GM04504 (cell line): Measurements from ENCODE around the gene GZMM.

ENCODE experiments used
- DNase-seq: peaks from one replicate; pipeline ENCODE4 v3.0.0-alpha.2; 2012; ENCODE audit warnings: low read depth

Gene GZMM

DNA sequence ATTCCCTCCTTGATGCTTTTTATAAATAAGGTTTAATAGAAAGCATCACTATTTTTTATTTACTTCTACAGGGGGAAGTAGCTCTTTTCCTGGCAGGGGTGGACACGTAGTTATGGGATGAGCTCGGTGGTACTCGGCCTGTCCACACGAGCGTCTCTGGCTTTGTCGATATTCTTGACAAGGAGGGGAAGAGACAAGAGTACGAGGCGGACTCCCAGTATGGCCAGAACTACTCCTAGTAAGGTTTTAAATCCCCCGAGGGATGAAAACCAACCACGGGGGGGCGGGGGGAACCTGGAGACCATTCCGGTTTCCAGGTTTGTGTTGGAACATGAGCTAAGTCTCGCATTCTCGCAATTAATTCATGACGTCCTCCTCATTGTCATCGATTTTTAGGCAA, 23.0 kb downstream of the GZMM start:
- no peak for DNase-seq

- DNase-seq, result no peak
Observed at GRCh38 chr19:567296-567900, 23.5 kb downstream of the GZMM start.

DNA sequence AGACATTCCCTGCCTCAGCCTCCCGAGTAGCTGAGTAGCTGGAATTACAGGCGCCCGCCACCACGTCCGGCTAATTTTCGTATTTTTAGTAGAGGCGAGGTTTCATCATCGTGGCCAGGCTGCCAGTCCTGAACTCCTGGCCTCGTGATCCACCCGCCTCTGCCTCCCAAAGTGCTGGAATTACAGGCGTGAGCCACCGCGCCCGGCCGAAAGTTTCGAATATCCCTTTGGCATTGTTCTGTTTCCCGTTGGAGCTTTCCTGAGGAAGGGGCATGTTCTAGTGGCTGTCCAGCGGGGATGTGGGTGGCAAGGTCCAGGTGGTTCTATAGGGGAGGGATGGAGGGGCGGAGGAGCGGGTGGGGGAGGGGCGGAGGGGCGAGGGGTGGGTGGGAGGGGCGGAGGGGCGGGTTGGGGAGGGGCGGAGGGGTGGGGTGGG, 26.4 kb downstream of the GZMM start:
- DNase-seq, result no peak

DNA sequence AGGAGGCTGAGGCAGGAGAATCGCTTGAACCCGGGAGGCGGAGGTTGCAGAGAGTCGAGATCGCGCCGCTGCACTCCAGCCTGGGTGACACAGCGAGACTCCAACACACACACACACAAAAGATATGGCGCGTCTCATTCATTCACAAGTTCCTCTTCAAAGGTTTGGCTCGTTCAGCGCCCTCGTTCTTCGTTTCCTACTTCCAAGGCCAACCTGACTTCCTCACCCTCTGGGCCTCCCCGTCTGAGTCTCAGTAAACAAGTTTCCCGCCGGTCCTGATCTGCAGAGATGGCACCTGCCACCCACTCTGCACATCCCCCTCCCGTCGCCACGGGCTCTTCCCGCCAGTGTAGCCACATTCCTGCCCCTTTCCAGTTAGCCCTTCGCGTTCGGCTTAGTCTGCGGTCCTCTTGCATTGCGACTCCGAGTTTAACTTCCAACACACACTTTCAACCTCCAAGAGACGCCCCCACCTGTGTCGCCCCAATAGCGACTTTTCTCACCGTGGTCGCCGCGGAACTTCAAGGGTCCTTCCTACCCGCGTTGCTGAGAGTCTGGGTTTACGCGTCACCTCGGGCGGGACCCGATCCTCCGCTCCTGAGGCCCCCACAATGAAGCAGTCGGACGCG, 27.2 kb downstream of the GZMM start:
- DNase-seq, result no peak

- no peak for DNase-seq
Observed at GRCh38 chr19:571566-571974, 27.7 kb downstream of the GZMM start.

- peak; percentile 94 for DNase-seq
Observed at GRCh38 chr19:572140-572742, 28.4 kb downstream of the GZMM start, which contains the start of gene BSG. BSG (plus strand) TSS chr19:572596; CDS start chr19:572635, 39 bp downstream.

- DNase-seq, result no peak
Observed at GRCh38 chr19:572743-573518, 29.1 kb downstream of the GZMM start.

- no peak for DNase-seq
Observed at GRCh38 chr19:573519-573825, 29.6 kb downstream of the GZMM start.

GRCh38 chr19:574658-575526, 31.0 kb downstream of the GZMM start:
- no peak for DNase-seq

DNA sequence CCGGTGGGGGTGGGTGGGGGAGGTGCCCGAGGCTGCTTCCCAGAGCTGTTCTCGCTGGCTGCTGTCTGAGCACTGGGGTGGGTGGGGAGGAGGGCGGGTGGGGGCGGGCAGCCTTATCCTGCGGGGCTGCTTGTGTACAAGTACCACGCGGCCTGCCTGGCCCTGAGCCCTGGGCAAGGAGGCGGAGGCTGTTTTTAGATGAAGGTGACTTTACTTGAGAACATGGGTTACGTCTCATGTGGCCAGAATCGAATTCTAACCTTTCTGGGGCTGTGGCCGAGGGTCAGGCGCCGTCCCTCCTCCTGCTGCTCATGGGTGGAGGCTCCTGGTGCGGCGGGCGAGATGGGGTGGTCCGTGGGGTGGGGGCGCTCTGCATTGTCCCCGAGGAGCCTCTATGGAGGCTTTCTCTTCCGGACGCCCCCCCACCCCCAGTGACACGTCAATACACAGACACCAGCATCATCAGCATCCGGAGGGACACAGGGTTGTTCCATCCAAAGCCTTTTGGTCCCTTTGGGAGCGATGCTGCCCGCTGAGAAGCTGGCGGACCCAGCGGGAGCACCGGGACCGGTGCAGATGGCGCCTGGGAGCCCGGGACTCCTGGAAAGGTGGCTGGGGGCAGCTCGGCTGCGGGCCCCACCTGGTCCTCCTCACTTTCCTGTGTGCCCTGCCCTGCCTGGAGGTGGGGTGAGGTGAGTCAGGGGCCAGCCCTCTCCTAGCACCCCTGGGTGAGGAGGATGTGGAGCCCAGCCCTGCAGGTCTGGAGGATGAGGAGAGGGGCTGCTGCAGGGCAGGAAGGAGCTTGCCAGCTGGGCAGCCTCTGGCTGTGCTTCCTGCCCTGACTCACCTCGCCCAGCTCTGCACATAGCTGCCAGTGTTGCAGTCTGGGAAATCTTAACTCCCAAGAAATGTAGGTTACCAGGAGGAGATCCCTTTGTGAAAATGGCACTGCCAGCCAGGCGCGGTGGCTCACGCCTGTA, 32.0 kb downstream of the GZMM start:
- no peak for DNase-seq

- DNase-seq, result no peak
Observed at GRCh38 chr19:576768-577438, 33.0 kb downstream of the GZMM start.

DNA sequence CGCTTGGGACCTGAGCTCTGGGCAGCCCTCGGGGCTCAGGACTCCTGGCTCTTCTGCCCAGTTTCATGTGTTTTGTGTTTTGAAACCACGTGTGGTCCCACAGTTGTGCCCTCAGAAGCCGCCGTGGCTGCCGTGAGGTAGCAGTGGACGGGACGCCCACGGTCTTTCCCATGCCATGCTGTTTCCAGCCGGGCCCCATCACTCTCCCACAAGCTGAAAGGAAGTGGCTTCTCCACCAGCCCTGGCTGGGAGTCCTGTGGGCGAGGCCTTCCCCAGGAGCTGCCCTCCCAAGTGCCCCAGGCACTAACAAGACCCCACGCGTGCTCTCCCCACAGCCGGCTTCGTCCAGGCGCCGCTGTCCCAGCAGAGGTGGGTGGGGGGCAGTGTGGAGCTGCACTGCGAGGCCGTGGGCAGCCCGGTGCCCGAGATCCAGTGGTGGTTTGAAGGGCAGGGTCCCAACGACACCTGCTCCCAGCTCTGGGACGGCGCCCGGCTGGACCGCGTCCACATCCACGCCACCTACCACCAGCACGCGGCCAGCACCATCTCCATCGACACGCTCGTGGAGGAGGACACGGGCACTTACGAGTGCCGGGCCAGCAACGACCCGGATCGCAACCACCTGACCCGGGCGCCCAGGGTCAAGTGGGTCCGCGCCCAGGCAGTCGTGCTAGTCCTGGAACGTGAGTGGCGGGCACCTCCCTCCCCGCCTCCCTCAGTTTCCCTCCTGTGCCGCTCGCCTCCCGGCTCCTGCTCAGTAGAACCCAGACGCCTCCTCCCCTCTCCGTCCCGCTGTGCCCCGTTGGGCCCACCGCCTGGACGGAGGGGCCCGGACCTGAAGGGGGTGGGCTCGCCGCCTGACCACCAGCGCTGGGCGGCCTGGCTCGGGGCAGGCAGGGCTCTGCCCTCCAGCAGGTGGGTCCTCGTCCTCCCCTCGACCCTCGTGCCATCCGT, 33.9 kb downstream of the GZMM start:
- DNase-seq, result no peak

- no peak for DNase-seq
Observed at GRCh38 chr19:579111-579841, 35.4 kb downstream of the GZMM start.

DNA sequence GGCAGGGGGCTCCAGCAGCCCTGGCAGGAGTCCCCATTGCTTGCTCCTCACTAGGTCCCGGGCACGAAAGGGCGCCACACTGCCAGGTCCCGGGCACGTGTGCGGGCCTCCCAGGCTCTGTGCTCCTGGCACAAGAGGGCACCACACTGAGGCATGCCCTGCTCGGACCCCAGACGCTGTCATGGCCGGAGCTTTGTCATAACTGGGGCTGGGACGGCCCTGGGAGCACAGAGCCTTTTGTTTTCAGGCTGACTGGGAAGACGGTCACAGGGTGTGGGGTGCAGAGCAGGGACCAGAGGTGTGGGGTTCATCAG, 35.9 kb downstream of the GZMM start:
- no peak for DNase-seq

DNA sequence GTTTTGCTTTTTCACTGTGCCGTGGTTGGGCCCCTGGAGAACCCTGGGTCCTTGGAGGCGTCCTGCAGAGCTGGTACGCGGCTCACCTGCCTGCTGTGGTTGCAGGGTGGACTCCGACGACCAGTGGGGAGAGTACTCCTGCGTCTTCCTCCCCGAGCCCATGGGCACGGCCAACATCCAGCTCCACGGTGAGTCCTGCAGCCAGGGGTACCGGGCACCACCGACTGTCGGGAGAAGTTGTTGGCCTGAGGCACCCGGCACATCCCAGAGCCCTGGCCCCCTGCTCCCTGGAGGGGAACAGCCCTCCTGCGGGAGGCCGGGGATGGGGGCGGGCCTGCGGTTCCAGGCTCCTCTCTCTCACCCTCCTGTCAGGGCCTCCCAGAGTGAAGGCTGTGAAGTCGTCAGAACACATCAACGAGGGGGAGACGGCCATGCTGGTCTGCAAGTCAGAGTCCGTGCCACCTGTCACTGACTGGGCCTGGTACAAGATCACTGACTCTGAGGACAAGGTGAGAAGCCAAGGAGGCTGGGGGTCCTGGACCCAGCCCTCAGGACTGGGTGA, 36.5 kb downstream of the GZMM start:
- no peak for DNase-seq

- no peak for DNase-seq
Observed at GRCh38 chr19:581399-582111, 37.7 kb downstream of the GZMM start.

- no peak for DNase-seq
Observed at GRCh38 chr19:582497-583197, 38.8 kb downstream of the GZMM start.
